K562 (cell line): ENCODE measurements around the gene DHX58. TPM values are rescaled to one million over a fixed set of nuclear protein-coding genes. Genes with fewer than 3 reads are reported as not detected.

Experiments used
- EGR1 ChIP-seq: fragments of 450-650 bp; conservative IDR thresholded peaks from 2 replicates; pipeline ENCODE4 v1.6.1; 2017; ENCODE audit warnings: mild to moderate bottlenecking
- HDAC1 ChIP-seq, 2 experiments: fragments of 450-650 bp; IDR thresholded peaks; 2 replicates each; pipeline ENCODE4 v1.6.1; 2016 to 2017; ENCODE audit warnings: inconsistent platforms in 1 of 2, mild to moderate bottlenecking in 1 of 2, moderate library complexity in 1 of 2
- L3MBTL2 ChIP-seq: fragments of 450-650 bp; IDR thresholded peaks from 2 replicates; pipeline ENCODE4 v1.6.1; 2016; ENCODE audit warnings: mild to moderate bottlenecking, moderate library complexity
- MBD2 ChIP-seq: sonication (generic); IDR thresholded peaks from 2 replicates; pipeline ENCODE4 v1.6.1; 2016; ENCODE audit warnings: low read depth, borderline replicate concordance
- MEIS2 ChIP-seq: fragments of 450-650 bp; IDR thresholded peaks from 2 replicates; pipeline ENCODE4 v1.6.1; 2014; ENCODE audit warnings: mild to moderate bottlenecking; ENCODE audit not compliant: partially characterized antibody
- MNT ChIP-seq, 2 experiments: fragments of 450-650 bp; conservative IDR thresholded peaks; 2 replicates each; pipeline ENCODE4 v1.6.1; 2017; ENCODE audit warnings: mild to moderate bottlenecking in 2 of 2, moderate library complexity in 2 of 2
- NR0B1 ChIP-seq: fragments of 450-650 bp; IDR thresholded peaks from one replicate; pipeline ENCODE4 v1.6.1; 2018; ENCODE audit warnings: mild to moderate bottlenecking, moderate library complexity; ENCODE audit not compliant: partially characterized antibody
- NRF1 ChIP-seq, 2 experiments: fragments of 450-650 bp; IDR thresholded peaks in 1 of 2; conservative IDR thresholded peaks in 1 of 2; 2 replicates each; pipeline ENCODE4 v1.6.1; 2014; ENCODE audit warnings: mild to moderate bottlenecking in 2 of 2
- SUPT5H ChIP-seq: fragments of 450-650 bp; IDR thresholded peaks from 2 replicates; pipeline ENCODE4 v1.6.1; 2016
- ZBTB40 ChIP-seq, 2 experiments: fragments of 450-650 bp in 1 of 2; sonication (generic) in 1 of 2; formaldehyde crosslinking in 1 of 2; IDR thresholded peaks; 2 replicates each; pipeline versions ENCODE4 v1.7.1 to v1.9.0; 2016 to 2022; ENCODE audit warnings: inconsistent platforms in 1 of 2, mild to moderate bottlenecking in 1 of 2, missing genetic modification reagents in 1 of 2
- ZFP30 ChIP-seq: fragments of 250-450 bp; sonication (Bioruptor Pico); IDR thresholded peaks from 2 replicates; pipeline ENCODE4 v1.8.0; 2022; ENCODE audit warnings: moderate library complexity, mild to moderate bottlenecking, inconsistent platforms, borderline replicate concordance
- ZNF75A ChIP-seq: fragments of 450-650 bp; formaldehyde crosslinking; IDR thresholded peaks from 2 replicates; pipeline ENCODE4 v1.4.0; 2020; ENCODE audit warnings: mild to moderate bottlenecking
- polyA plus RNA-seq, 8 experiments: library from polyadenylated mRNA; depleted of rRNA in 4 of 8; stranded (reverse) in 5 of 8; unstranded in 3 of 8; fragments of >200 nt; fragmentation: Nextera tagmentation in 2 of 8; fragmentation: Illumina TruSeq in 1 of 8; extraction: Ambion mirVana in 2 of 8; extraction: Trizol in 1 of 8; gene quantifications; 2 replicates each; pipeline versions ENCODE4 v1.2.1 to v1.2.3, GENCODE V29; 2011 to 2014; ENCODE audit warnings: inconsistent platforms in 1 of 8, missing spikeins in 1 of 8
- total RNA-seq, 7 experiments: library from RNA; depleted of rRNA in 6 of 7; stranded (reverse); fragments of >200 nt in 6 of 7; fragmentation: Illumina TruSeq in 2 of 7; extraction: Trizol in 2 of 7; gene quantifications; 2 replicates each; pipeline versions ENCODE4 v1.2.1 to v1.2.3, GENCODE V29; 2011 to 2021; ENCODE audit warnings: low replicate concordance in 1 of 7
- TF ChIP-seq, protein P1 (sequence below): fragments of 250-450 bp; sonication (Bioruptor Pico); IDR thresholded peaks from 2 replicates; pipeline ENCODE4 v1.8.0; 2021; ENCODE audit warnings: borderline replicate concordance, mild to moderate bottlenecking, moderate library complexity; ENCODE audit not compliant: poor library complexity, severe bottlenecking

The DHX58 gene
- total and polyA plus RNA-seq, 9 of the 15 experiments (the other 6 are each of a cell fraction or from before 2014, with no cell fraction given): 0.15 to 3.0 (median 1.4) TPM

DNA sequence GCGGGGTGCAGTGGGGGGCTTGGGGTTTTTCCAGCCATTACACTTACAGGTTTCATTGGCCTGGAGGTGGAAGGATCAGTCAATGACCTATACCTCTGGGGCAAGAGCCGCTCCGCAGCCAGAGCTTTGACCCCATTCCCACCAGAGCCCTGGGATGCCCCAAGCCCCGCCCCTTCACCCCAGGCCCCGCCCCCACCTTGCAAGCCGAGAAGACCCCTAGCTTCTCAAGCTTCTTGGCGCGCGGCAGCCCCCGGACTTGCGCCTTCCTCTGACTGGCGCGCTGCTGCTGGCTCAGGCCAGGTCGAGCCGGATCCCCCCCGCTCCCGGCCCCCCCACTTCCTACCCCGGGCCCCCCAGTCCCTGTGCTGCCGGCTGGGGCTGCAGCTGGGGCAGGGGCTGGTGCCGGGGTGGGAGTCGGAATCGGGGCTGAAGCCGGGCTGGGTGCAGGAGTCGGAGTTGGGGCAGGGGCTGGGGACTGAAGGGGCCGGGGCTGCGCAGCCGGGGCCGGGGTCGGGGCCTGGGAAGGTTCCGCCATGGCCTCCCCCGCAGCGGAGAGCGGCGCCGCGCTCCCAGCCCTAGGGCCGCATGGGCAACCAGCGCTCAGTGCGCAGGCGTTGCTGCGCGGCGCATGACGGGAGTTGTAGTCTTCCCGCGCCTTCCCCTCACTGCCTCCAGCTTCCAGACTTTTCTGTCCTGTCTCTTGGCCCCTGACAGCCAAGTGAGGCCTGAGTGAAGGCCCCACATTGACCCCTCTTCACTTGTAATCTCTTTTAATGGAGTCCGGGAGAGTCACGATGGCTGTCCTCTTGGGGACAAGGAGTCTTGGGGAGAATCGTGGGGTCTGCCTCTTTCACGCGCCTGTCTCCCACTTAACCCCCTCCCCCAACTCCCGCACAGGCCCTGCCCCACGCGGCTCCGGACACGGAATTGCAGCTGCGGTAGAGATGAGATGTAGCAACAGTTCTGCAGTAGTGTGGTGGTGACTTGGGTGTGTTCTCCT, 8.6 kb upstream of the DHX58 start, which contains the start of gene KAT2A (continued):
- TF ChIP-seq ZBTB40 (IDR thresholded peaks at IDR 0.05) (no peak), ZBTB40 (CRISPR knock-in tag; IDR thresholded peaks at IDR 0.05) (no peak), MNT (conservative IDR thresholded peaks at IDR 0.05) (peak; percentile 71 to 82; a peak in 3 of 4 replicates), NR0B1 (no peak), SUPT5H (peak; percentile 68), ZNF75A (no peak), HDAC1 (IDR thresholded peaks at IDR 0.05) (peak in 1 of 2 experiments; percentile 55; a peak in 1 of 4 replicates), MBD2 (peak; percentile 54; the same call in 1 of the 2 replicates), L3MBTL2 (peak; percentile 58), EGR1 (peak; percentile 67), ZFP30 (CRISPR knock-in tag) (no peak), NRF1 (conservative IDR thresholded peaks at IDR 0.05 in 1 of 2, IDR thresholded peaks at IDR 0.05 in 1 of 2) (peak; percentile 94 to 95), MEIS2 (peak; percentile 76)
- TF ChIP-seq, protein P1, sequence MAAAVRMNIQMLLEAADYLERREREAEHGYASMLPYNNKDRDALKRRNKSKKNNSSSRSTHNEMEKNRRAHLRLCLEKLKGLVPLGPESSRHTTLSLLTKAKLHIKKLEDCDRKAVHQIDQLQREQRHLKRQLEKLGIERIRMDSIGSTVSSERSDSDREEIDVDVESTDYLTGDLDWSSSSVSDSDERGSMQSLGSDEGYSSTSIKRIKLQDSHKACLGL (CRISPR knock-in tag): peak; percentile 74
